K562 (cell line): Measurements from ENCODE around the gene ECSIT. TPM values are rescaled to one million over a fixed set of nuclear protein-coding genes. Genes with fewer than 3 reads are reported as not detected.

Source experiments
- ESRRB ChIP-seq: fragments of 250-450 bp; sonication (Bioruptor Pico); IDR thresholded peaks from 2 replicates; pipeline ENCODE4 v1.5.0; 2020; ENCODE audit warnings: mild to moderate bottlenecking, moderate library complexity, borderline replicate concordance
- GTF2A2 ChIP-seq: IDR thresholded peaks from 2 replicates; pipeline ENCODE4 v1.6.1; 2016; ENCODE audit warnings: mild to moderate bottlenecking, missing genetic modification characterization, missing compliant biosample characterization
- HBP1 ChIP-seq: fragments of 450-650 bp; formaldehyde crosslinking; IDR thresholded peaks from 2 replicates; pipeline ENCODE4 v1.4.0; 2022; ENCODE audit warnings: missing genetic modification characterization
- IFI16 ChIP-seq: fragments of 250-450 bp; sonication (Bioruptor Pico); IDR thresholded peaks from 2 replicates; pipeline ENCODE4 v2.1.2; 2022; ENCODE audit warnings: mild to moderate bottlenecking, inconsistent platforms
- KLF16 ChIP-seq: IDR thresholded peaks from 2 replicates; pipeline ENCODE4 v1.6.1; 2016; ENCODE audit warnings: antibody characterized with exemption
- NKRF ChIP-seq: fragments of 450-650 bp; IDR thresholded peaks from 2 replicates; pipeline ENCODE4 v1.6.1; 2016; ENCODE audit warnings: borderline replicate concordance
- RBFOX2 ChIP-seq: fragments of 200-400 bp; formaldehyde crosslinking; IDR thresholded peaks from 2 replicates; pipeline ENCODE4 v1.6.1; 2017; ENCODE audit warnings: low read depth, mild to moderate bottlenecking, low read length, moderate library complexity
- SIN3A ChIP-seq, 2 experiments: fragments of 150-350 bp in 1 of 2; IDR thresholded peaks; 2 replicates each; pipeline ENCODE4 v1.6.1; 2011 to 2016; ENCODE audit warnings: borderline replicate concordance in 2 of 2, low read depth in 2 of 2, low read length in 2 of 2, mild to moderate bottlenecking in 2 of 2, moderate library complexity in 2 of 2; ENCODE audit not compliant: control insufficient read depth in 1 of 2
- TAF7 ChIP-seq: fragments of 450-650 bp; IDR thresholded peaks from 2 replicates; pipeline ENCODE4 v1.6.1; 2016; ENCODE audit warnings: missing genetic modification characterization, missing compliant biosample characterization
- XRCC5 ChIP-seq: fragments of 200-400 bp; formaldehyde crosslinking; IDR thresholded peaks from 2 replicates; pipeline ENCODE4 v1.6.1; 2017; ENCODE audit warnings: low read depth, mild to moderate bottlenecking, low read length
- ZNF124 ChIP-seq: sonication (generic); formaldehyde crosslinking; IDR thresholded peaks from 2 replicates; pipeline ENCODE4 v1.8.1; 2022; ENCODE audit warnings: missing genetic modification reagents
- polyA plus RNA-seq, 8 experiments: library from polyadenylated mRNA; depleted of rRNA in 4 of 8; stranded (reverse) in 5 of 8; unstranded in 3 of 8; fragments of >200 nt; fragmentation: Nextera tagmentation in 2 of 8; fragmentation: Illumina TruSeq in 1 of 8; extraction: Ambion mirVana in 2 of 8; extraction: Trizol in 1 of 8; gene quantifications; 2 replicates each; pipeline versions ENCODE4 v1.2.1 to v1.2.3, GENCODE V29; 2011 to 2014; ENCODE audit warnings: inconsistent platforms in 1 of 8, missing spikeins in 1 of 8
- total RNA-seq, 7 experiments: library from RNA; depleted of rRNA in 6 of 7; stranded (reverse); fragments of >200 nt in 6 of 7; fragmentation: Illumina TruSeq in 2 of 7; extraction: Trizol in 2 of 7; gene quantifications; 2 replicates each; pipeline versions ENCODE4 v1.2.1 to v1.2.3, GENCODE V29; 2011 to 2021; ENCODE audit warnings: low replicate concordance in 1 of 7
- TF ChIP-seq, protein P1 (sequence below), 2 experiments: IDR thresholded peaks in 1 of 2; conservative IDR thresholded peaks in 1 of 2; 2 replicates each; pipeline ENCODE4 v1.6.1; 2016; ENCODE audit warnings: low read depth in 2 of 2, mild to moderate bottlenecking in 1 of 2, missing compliant biosample characterization in 1 of 2, missing genetic modification characterization in 1 of 2, moderate library complexity in 1 of 2
- TF ChIP-seq, protein P2 (sequence below): sonication (generic); formaldehyde crosslinking; IDR thresholded peaks from 2 replicates; pipeline ENCODE4 v1.4.0; 2020; ENCODE audit warnings: mild to moderate bottlenecking, missing genetic modification reagents
- TF ChIP-seq, protein P3 (sequence below): sonication (generic); formaldehyde crosslinking; IDR thresholded peaks from 2 replicates; pipeline ENCODE4 v1.8.1; 2023; ENCODE audit warnings: mild to moderate bottlenecking, missing genetic modification reagents

ECSIT gene
- total and polyA plus RNA-seq, 9 of the 15 experiments (the other 6 are each of a cell fraction or from before 2014, with no cell fraction given) = 1.1 to 82.5 (median 43.9) TPM

DNA sequence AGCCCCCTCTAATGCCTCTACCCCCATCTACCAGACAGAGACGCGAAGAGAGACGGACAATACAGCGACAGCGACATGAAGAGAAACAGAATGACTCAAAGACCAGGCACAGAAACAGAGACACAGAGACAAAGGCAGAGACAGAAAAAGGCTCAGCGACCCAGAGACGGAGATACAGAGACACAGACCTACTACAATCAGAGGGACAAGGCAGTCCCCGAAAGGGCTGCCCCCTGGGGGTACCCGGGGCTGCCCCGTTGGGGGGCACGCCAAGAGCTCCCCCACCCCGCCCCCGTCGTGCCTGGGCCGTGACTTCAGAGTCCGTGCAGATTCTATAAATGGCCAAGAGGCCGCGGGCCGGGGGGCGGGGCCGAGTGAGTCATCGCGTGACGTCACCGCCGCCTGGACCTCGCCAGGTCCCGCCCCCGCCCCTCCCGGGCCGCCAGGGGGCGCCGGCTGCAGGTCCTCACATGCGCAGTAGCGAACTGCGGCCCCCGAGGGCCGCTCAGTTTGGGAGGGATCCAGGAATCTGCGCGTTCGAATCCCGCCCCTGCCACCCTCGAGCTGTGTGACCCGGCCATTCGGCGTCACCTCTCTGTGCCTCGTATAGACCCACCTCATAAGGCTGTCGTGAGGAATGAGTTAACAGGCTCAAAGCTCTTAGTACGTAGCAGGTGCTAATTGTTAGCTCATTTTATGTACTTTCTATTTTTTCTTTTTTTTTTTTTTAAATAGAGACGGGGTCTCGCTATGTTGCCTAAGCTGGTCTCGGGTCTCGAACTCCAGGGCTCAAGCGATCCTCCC is 7.1 kb upstream of the ECSIT start (continued):
- TF ChIP-seq, protein P1, sequence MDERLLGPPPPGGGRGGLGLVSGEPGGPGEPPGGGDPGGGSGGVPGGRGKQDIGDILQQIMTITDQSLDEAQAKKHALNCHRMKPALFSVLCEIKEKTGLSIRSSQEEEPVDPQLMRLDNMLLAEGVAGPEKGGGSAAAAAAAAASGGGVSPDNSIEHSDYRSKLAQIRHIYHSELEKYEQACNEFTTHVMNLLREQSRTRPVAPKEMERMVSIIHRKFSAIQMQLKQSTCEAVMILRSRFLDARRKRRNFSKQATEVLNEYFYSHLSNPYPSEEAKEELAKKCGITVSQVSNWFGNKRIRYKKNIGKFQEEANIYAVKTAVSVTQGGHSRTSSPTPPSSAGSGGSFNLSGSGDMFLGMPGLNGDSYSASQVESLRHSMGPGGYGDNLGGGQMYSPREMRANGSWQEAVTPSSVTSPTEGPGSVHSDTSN (CRISPR knock-in tag; IDR thresholded peaks at IDR 0.05; ENCODE audit: low read depth) = no peak
- TF ChIP-seq, protein P1 (tag; conservative IDR thresholded peaks at IDR 0.05; ENCODE audit: low read depth) = no peak
- peak; percentile 84; the same call in 1 of the 2 replicates for TF ChIP-seq XRCC5
- 0 out of 4 replicates have a peak, but pooled peaks of 1 of the 2 experiments have one; percentile 39 for TF ChIP-seq SIN3A (IDR thresholded peaks at IDR 0.05; ENCODE audit: borderline replicate concordance in 2 of 2, control insufficient read depth in 1 of 2, low read depth in 2 of 2, low read length in 2 of 2)
- TF ChIP-seq IFI16 (CRISPR knock-in tag) = no peak
- TF ChIP-seq ESRRB (CRISPR knock-in tag) = no peak
- no peak for TF ChIP-seq HBP1 (CRISPR knock-in tag)
- TF ChIP-seq TAF7 (tag) = no peak
- TF ChIP-seq, protein P2, sequence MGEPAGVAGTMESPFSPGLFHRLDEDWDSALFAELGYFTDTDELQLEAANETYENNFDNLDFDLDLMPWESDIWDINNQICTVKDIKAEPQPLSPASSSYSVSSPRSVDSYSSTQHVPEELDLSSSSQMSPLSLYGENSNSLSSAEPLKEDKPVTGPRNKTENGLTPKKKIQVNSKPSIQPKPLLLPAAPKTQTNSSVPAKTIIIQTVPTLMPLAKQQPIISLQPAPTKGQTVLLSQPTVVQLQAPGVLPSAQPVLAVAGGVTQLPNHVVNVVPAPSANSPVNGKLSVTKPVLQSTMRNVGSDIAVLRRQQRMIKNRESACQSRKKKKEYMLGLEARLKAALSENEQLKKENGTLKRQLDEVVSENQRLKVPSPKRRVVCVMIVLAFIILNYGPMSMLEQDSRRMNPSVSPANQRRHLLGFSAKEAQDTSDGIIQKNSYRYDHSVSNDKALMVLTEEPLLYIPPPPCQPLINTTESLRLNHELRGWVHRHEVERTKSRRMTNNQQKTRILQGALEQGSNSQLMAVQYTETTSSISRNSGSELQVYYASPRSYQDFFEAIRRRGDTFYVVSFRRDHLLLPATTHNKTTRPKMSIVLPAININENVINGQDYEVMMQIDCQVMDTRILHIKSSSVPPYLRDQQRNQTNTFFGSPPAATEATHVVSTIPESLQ (CRISPR knock-in tag) = no peak
- no peak for TF ChIP-seq NKRF
- TF ChIP-seq ZNF124 = no peak
- TF ChIP-seq GTF2A2 = peak; percentile 18; the same call in 1 of the 2 replicates
- TF ChIP-seq, protein P3, sequence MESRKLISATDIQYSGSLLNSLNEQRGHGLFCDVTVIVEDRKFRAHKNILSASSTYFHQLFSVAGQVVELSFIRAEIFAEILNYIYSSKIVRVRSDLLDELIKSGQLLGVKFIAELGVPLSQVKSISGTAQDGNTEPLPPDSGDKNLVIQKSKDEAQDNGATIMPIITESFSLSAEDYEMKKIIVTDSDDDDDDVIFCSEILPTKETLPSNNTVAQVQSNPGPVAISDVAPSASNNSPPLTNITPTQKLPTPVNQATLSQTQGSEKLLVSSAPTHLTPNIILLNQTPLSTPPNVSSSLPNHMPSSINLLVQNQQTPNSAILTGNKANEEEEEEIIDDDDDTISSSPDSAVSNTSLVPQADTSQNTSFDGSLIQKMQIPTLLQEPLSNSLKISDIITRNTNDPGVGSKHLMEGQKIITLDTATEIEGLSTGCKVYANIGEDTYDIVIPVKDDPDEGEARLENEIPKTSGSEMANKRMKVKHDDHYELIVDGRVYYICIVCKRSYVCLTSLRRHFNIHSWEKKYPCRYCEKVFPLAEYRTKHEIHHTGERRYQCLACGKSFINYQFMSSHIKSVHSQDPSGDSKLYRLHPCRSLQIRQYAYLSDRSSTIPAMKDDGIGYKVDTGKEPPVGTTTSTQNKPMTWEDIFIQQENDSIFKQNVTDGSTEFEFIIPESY (CRISPR knock-in tag) = 0 out of 2 replicates have a peak, but pooled peaks have one; percentile 10
- peak; percentile 32; the same call in 1 of the 2 replicates for TF ChIP-seq KLF16
- TF ChIP-seq RBFOX2 = peak; percentile 87
